M059J (cell line): ENCODE results near the gene SLCO4A1. TPM values are rescaled to one million over a fixed set of nuclear protein-coding genes. Genes with fewer than 3 reads are reported as not detected.

ENCODE experiments used
- DNase-seq: peaks from one replicate; pipeline ENCODE4 v3.0.0-alpha.2; 2012; ENCODE audit warnings: low read depth
- total RNA-seq: library from RNA; depleted of rRNA; stranded (reverse); fragments of >200 nt; shearing (Covaris generic); gene quantifications from 2 replicates; pipeline ENCODE4 v1.2.3, GENCODE V29; 2014

Gene SLCO4A1
- total RNA-seq, 1 experiment from 2014 or later = 69.5 TPM

DNA sequence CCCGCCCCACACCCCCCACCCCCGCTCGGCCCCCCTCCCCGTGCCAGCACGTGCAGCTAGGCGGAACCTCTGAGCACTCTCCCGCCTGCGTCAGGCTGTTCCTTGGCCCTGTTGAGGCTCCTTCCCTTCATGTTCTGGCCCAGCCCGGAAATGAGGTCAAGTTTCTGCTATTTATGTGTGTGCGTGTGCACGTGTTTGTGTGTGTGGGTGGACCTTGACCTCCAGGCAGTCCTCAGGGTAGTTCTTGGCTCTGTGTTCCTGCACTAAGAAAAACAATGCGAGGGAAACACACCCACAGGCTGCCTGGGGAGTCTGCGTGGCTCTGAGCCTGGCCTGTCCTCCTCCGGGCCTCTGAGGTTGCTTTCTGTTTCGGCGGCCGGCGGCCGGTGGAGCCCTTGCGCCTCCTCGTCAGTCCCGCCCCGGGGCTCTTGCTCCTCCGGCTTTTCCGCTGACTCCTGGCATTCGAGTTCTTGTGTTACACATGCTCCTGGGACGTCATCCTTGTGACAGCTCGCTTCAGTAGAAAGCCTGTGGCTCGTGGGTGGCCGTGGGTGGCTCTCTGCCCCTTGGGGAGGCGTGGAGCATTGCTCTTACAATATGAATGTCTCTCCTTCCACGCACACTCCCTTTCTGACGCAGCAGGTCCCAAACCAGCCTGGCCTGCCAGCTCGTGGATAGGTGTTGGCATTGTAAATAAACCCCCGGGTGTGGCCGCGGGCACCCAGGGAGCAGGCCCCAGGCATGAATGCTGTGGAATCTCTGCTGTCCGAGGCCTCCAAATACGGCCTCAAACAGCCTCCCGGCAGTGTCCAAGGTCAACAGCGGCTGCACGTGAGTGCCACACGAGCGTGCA, 10.0 kb downstream of the SLCO4A1 start:
- DNase-seq = peak; percentile 100

- no peak for DNase-seq
Measured at GRCh38 chr20:62652894-62653305, 10.6 kb downstream of the SLCO4A1 start.

- DNase-seq = no peak
Measured at GRCh38 chr20:62653373-62653772, 11.1 kb downstream of the SLCO4A1 start.

DNA sequence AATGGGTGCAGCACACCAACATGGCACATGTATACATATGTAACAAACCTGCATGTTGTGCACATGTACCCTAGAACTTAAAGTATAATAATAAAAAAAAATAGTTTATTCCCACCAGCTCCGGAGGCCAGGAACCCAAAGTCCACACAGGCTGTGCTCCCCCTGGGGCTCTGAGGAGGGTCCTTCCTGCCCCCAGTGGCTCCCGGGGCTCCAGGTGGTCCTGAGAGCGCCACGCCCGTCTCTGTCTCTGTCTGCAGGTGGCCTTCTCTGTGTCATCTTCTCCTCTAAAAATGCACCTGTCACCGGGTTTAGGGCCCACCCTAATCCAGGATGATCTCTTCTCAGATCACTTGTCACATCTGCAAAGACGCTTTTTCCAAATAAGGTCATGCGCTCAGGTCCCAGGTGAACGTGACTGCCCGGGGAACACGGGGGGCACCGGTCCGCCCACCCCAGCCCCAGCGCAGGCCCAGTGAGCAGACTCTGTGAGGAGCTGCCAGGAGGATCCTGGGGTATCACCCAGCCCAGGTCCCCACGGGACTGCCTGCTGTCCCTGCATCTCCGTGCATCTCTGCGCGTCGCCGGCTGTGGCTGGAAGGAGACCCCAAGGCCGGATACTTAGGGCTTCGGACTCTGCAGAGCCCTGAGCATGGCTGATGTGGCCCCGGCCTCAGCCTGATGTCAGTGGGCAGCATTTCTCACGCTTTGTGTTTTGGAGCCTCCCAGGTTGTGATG, 11.8 kb downstream of the SLCO4A1 start:
- DNase-seq = no peak

DNA sequence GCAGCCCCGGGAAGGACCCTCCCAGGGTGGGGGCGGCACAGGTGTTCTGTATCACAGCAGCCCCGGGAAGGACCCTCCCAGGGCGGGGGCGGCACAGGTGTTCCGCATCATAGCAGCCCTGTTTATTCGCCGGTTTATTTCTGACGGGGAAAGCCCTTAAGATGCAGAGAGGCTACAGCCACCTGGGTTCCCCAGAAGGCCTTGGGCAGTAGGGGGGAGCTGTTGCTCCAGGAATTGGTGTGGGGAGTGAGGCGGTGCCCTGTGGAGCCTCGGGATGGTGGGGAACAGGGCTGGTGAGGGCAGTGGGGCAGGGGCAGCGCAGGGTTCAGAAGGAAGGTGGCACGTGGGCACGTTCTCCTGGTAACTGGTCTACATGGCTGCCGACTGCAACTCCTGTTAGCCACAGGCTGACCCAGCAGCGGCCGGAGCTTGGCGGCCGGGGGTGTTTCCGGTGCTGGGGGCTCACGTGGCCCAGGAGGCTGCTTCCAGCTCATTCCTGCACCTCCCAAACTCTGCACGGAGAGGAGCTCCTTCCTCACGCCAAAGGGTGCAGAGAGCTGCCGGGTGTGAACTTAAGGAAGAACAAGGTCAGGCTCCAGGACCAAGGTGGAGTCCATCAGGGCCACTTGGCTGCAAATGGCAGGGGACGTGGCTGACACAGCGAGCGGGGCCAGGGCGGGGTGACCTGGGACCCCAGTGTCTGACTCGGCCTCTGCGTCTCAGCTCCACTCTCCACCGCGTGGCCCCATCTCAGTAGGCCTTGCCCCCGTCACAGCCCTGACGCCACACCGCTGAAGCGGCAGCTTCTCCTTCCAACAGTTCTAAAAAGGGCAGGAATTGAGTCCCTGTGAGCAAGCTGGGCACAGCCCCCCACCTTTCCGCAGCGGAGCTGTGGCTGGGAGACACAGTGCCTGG, 13.2 kb downstream of the SLCO4A1 start:
- no peak for DNase-seq

- no peak for DNase-seq
Measured at GRCh38 chr20:62656197-62656918, 14.1 kb downstream of the SLCO4A1 start.

DNA sequence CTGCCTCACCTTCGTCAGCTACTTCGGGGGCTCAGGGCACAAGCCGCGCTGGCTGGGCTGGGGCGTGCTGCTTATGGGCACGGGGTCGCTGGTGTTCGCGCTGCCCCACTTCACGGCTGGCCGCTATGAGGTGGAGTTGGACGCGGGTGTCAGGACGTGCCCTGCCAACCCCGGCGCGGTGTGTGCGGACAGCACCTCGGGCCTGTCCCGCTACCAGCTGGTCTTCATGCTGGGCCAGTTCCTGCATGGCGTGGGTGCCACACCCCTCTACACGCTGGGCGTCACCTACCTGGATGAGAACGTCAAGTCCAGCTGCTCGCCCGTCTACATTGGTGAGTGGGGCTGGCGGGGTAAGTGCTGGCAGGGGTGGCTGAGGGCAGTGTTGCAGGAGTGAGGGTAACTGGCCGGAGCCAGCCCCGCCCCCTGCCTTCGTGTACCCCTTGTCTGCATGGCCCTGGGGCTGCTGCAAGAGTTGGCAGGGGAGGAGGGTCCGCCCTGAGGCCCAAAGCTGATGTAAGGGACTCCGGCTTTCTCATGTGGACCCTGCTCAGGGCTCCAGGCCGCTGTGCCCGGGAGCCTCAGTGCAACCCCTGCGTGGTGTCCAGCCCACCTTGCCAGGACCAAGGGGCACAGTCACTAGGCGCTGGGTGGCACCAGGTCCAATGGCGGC, 14.8 kb downstream of the SLCO4A1 start:
- DNase-seq = no peak

GRCh38 chr20:62657589-62657942, 15.3 kb downstream of the SLCO4A1 start:
- DNase-seq = no peak

DNA sequence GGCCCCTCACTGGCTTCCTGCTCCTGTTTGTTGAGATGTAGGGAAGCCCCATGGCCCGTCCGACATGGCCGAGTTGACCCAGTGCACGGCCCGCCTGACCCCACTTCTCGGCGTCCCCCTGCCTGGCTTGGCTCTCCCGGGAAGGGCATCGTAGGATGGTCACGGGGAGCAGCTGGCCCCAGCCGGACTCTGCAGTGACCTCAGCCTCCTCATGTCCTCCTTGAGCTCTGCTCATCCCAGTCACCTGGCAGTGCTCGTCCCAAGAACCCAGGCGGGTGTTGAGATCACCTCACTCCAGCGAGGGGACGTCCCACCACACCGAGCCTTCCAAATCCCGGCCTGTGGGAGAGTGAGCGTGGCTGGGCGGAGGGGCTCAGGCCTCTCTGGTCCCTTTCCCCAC, 15.7 kb downstream of the SLCO4A1 start:
- DNase-seq = no peak

DNA sequence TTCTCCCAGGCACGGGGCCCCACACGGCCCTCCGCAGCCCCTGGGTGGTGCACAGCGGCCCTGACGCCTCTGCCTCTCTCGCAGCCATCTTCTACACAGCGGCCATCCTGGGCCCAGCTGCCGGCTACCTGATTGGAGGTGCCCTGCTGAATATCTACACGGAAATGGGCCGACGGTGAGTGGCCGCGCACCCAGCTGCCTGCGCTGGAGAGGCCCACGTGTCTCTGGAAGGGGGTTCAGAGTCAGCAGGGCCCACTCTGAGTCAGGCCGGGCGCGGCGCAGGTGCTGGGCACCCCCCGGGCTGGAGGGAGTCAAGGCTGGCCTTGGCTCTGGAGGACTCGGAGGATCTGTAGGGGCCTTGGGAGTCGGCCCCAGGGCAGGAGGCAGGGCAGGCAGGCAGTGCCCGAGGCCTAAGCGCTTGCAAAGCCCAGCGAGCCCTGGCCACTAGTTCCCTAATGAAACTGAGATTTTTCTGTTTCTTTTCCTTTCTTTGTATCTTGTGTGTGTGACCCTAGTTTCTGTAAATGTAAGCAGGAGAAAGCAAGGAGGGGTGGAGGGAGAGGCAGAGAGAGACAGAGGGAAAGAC, 16.4 kb downstream of the SLCO4A1 start:
- no peak for DNase-seq

DNA sequence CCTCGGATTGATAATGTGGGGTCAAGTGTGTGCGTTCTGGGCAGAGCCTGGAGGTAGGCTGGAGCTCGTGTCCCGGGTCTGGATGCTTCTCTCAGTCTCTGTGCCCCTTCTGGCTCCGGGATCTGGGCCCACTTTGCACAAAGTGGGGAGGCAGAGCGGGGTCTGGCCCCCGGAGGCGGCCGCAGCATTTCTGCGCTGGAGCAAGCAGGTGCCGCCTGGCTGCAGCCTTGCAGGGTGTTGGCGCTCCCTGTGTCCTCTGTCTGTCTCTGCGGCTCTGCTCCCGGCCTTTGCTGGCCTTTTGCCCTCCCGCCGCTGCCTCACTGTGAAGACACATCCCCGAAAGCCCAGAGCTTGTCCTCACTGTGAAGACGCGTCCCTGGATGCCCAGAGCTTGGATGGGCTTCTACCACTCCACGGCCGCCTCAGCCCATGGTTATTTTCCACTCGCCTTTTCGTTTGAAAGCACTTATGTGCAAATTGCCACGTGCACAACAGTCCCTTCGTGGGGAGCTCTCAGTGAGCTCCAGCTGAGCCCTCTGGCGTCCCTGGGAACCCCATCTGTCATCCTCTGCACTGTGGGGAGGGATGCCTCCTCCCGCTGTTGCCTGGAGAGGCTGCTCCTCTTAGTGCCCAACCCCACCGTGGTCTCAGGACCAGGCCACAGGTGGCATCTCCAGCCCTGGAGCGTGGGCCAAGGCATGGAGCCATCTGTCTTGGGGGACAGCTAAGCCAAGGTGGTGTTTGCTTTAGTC, 17.4 kb downstream of the SLCO4A1 start:
- no peak for DNase-seq

DNA sequence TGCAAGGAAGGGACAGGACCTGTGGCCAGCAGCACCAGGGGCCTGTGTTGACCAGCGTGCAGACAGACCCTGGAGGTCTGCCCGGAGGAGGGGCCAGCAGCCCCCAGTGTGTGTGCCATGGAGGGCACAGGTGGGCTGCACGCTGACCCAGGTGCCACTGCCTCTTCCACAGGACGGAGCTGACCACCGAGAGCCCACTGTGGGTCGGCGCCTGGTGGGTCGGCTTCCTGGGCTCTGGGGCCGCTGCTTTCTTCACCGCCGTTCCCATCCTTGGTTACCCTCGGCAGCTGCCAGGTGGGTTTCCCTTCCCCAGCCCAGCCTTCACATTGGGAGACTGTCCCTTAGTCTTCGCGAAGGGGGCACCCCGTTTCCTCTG, 17.9 kb downstream of the SLCO4A1 start:
- no peak for DNase-seq

GRCh38 chr20:62660768-62661167, 18.5 kb downstream of the SLCO4A1 start:
- no peak for DNase-seq

GRCh38 chr20:62661647-62662046, 19.3 kb downstream of the SLCO4A1 start:
- DNase-seq = no peak

DNA sequence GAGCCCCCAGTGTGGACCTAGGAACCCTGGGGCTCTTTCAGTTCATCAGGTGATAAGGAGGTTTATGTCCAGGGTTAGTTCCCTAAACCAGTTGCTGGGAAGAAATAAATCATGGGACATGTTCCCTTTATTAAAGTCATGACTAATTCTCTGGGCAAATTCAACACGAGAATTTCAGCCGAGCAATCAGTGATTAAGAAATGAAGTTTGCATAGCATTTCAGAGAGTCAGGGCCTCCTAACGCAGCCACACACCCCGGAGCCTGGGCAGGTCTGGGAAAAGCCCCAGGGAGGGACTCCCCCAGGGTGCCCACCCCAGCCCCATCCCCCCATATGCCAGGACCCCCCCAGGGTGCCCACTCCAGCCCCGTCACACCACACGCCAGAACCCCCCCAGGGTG, 20.1 kb downstream of the SLCO4A1 start:
- DNase-seq = peak; percentile 87

DNA sequence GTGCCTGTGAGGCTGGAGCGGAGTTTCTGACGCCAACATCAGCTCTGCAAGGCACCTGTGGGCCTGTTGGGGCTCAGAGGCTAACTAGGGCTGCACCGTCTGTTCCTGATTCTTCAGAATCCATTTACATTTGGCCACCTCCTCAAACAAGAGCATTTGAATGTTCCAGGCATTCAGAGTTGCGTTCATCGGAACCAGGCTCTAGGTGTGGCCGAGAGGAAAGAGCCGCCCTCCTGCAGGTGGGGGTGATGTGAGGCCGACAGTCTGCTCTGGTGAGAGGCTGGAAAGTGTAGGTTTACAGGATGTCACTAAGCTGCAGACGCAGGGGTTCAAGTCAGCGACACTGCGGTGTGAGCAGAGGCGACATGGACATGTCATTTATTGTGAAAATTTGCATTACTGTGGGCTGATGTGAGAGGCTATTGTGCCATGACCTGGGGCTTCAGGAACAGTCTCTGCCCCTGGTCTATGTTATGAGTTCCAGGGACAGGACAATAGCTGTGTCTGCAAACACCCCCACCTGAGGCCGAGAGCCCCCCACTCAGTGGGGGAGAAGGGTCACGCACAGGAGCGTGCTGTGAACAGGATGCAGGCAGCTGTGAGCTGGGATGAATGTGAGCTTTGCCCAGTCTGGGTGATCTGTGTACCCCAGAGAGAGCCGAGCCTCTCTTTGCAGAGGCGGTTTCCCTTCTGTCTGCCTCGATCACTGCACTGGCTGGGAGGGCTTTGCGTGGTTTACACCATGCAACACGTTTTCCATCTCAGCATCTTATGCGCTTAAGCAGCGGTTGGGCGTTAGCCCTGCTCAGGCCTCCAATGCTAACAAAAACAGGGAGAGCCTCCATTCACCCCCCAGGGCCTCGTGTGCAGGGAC, 21.1 kb downstream of the SLCO4A1 start:
- DNase-seq = no peak

GRCh38 chr20:62664019-62664971, 22.0 kb downstream of the SLCO4A1 start:
- no peak for DNase-seq
